Neutrophil (primary cell): ENCODE results near the gene ZNF587B.
A peak's percentile ranks its signal among the peaks of the same experiment; 100 is the strongest.
"Not testable (repeated sequence)": the region's sequence is repeated elsewhere in the genome, so short reads cannot be mapped to it uniquely, and the experiment has no call there.

Experiments used
- H3K27ac ChIP-seq: fragments of 200-600 bp; sonication (generic); 2 replicates; pipeline ENCODE4 v1.5.1; 2016; ENCODE audit warnings: mild to moderate bottlenecking, moderate library complexity
- H3K27me3 ChIP-seq: fragments of 200-600 bp; sonication (generic); 2 replicates; pipeline ENCODE4 v1.6.0; 2016; ENCODE audit warnings: mild to moderate bottlenecking
- H3K36me3 ChIP-seq: fragments of 200-600 bp; sonication (generic); 2 replicates; pipeline ENCODE4 v1.5.1; 2017
- H3K4me1 ChIP-seq, 2 experiments: fragments of 200-600 bp in 1 of 2; sonication (generic) in 1 of 2; 1 replicate in 1 of 2; 2 replicates in 1 of 2; pipeline versions ENCODE4 v1.5.1 to v1.6.1; 2013 to 2016; ENCODE audit warnings: low read depth in 1 of 2, low read length in 1 of 2, mild to moderate bottlenecking in 1 of 2, moderate library complexity in 1 of 2; ENCODE audit not compliant: control insufficient read depth in 1 of 2, insufficient read depth in 1 of 2
- H3K4me3 ChIP-seq, 2 experiments: fragments of 200-600 bp in 1 of 2; sonication (generic) in 1 of 2; 1 replicate in 1 of 2; 2 replicates in 1 of 2; pipeline ENCODE4 v1.5.1; 2013 to 2016; ENCODE audit warnings: low read depth in 1 of 2, low read length in 1 of 2, mild to moderate bottlenecking in 1 of 2, moderate library complexity in 1 of 2
- H3K9me3 ChIP-seq: fragments of 200-600 bp; sonication (generic); 2 replicates; pipeline ENCODE4 v1.5.1; 2016
- CTCF ChIP-seq: fragments of 200-600 bp; sonication (generic); IDR thresholded peaks from 2 replicates; pipeline ENCODE4 v1.5.1; 2016; ENCODE audit warnings: antibody characterized with exemption

The ZNF587B gene

GRCh38 chr19:57825511-57825910, 4.6 kb upstream of the ZNF587B start:
- H3K27me3 ChIP-seq = no peaks in the 10 kb centered on the region
- no peaks in the 10 kb centered on the region for H3K4me1 ChIP-seq
- H3K36me3 ChIP-seq = no peaks in the 10 kb centered on the region
- TF ChIP-seq CTCF = no peak
- no peaks in the 10 kb centered on the region for H3K9me3 ChIP-seq
- H3K27ac ChIP-seq = no peak overlapping the region
- no peak overlapping the region for H3K4me3 ChIP-seq

- Histone ChIP-seq H3K9me3 (no peaks in the 10 kb centered on the region), H3K27ac (no peak overlapping the region), H3K4me3 (no peak overlapping the region), H3K36me3 (no peaks in the 10 kb centered on the region), H3K4me1 (no peaks in the 10 kb centered on the region), H3K27me3 (no peaks in the 10 kb centered on the region)
- no peak for TF ChIP-seq CTCF
These were observed 783 bp upstream of the ZNF587B start for GRCh38 chr19:57829316-57829715.

- H3K36me3 ChIP-seq = peaks cover 11% of the 10 kb centered on the region
- H3K27ac ChIP-seq, H3K4me1 ChIP-seq, H3K4me3 ChIP-seq, H3K27me3 ChIP-seq, H3K9me3 ChIP-seq: not testable (repeated sequence)
These were observed 6.9 kb downstream of the ZNF587B start for GRCh38 chr19:57836991-57837390.

DNA sequence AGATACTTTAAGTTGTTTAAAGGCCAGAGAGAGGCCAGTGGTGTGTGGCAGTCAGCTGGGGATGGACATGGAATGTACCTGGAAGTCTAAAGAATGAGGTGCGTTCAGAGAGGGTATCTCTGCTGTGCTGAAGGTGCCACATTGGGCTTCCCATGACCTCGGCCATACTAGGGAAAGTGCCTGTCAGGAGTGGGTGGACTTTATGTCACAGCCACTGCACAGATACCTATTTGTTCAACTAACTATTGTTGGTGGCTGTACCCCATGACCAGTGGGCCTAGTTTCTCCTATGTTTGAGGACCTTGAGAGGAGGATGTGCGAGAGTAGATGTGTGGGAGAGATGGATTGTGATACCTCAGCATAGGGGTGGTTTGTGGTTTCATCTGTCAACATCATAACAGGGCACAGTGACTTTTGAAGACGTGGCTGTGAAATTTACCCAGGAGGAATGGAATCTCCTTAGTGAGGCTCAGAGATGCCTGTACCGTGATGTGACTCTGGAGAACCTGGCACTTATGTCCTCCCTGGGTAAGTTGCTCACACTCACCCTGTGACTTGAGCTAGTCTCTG, 8.6 kb downstream of the ZNF587B start:
- not testable (repeated sequence) for H3K9me3 ChIP-seq
- H3K36me3 ChIP-seq = peaks cover 13% of the 10 kb centered on the region

DNA sequence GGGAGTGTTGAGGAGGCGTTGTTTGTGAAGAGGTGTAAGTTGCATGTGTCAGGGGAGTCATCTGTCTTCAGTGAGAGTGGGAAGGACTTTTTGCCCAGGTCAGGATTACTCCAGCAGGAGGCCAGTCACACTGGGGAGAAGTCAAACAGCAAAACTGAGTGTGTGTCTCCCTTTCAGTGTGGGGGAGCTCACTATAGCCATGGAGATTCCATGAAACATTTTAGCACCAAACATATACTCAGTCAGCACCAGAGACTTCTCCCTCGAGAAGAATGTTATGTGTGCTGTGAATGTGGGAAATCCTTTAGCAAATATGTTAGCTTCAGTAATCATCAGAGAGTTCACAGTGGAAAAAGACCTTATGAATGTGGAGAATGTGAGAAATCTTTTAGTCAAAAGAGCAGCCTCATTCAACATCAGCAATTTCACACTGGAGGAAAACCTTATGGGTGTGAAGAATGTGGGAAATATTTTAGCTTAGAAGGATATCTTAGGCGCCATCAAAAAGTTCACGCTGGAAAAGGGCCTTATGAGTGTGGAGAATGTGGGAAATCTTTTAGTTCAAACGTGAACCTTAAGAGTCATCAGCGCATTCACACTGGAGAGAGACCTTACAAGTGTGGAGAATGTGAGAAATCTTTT, 11.1 kb downstream of the ZNF587B start:
- no peak for TF ChIP-seq CTCF
- no peaks in the 10 kb centered on the region for H3K27me3 ChIP-seq
- H3K36me3 ChIP-seq = peaks cover 13% of the 10 kb centered on the region
- H3K4me3 ChIP-seq = no peak overlapping the region
- no peaks in the 10 kb centered on the region for H3K9me3 ChIP-seq
- no peak overlapping the region for H3K27ac ChIP-seq
- no peaks in the 10 kb centered on the region for H3K4me1 ChIP-seq

More for the DNA sequence above, 8.6 kb downstream of the ZNF587B start:
- H3K4me3 ChIP-seq, H3K27me3 ChIP-seq, H3K4me1 ChIP-seq, H3K27ac ChIP-seq: not testable (repeated sequence)

DNA sequence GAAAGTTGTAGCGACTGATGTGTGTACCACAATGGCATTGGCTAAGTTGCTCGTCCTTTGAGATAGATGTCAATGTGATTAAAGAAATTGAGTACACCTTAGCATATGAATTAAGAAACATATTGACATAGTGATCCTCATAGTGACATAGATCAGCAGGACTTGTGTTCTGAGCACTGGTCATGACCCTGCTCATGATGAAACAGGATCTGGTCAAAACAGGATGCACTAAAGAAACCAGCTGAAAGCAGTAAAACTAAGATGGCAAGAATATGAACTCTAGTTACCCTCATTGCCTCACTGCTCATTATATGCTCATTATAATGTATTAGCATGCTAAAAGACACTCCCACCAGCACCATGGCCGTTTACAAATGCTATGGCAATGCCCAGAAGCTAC, 17.1 kb downstream of the ZNF587B start:
- H3K4me3 ChIP-seq, H3K36me3 ChIP-seq, H3K9me3 ChIP-seq, H3K27me3 ChIP-seq: not testable (repeated sequence)
- H3K4me1 ChIP-seq = peaks cover 25 to 38% of the 10 kb centered on the region in 2 experiments
- H3K27ac ChIP-seq = peak overlapping the region; percentile 69

GRCh38 chr19:57849162-57849665, 19.1 kb downstream of the ZNF587B start:
- H3K36me3 ChIP-seq, H3K27me3 ChIP-seq, H3K9me3 ChIP-seq: not testable (repeated sequence)
- H3K4me3 ChIP-seq = peak overlapping the region; percentile 72 to 75
- peaks cover 25 to 38% of the 10 kb centered on the region in 2 experiments for H3K4me1 ChIP-seq
- H3K27ac ChIP-seq = peak overlapping the region; percentile 82

DNA sequence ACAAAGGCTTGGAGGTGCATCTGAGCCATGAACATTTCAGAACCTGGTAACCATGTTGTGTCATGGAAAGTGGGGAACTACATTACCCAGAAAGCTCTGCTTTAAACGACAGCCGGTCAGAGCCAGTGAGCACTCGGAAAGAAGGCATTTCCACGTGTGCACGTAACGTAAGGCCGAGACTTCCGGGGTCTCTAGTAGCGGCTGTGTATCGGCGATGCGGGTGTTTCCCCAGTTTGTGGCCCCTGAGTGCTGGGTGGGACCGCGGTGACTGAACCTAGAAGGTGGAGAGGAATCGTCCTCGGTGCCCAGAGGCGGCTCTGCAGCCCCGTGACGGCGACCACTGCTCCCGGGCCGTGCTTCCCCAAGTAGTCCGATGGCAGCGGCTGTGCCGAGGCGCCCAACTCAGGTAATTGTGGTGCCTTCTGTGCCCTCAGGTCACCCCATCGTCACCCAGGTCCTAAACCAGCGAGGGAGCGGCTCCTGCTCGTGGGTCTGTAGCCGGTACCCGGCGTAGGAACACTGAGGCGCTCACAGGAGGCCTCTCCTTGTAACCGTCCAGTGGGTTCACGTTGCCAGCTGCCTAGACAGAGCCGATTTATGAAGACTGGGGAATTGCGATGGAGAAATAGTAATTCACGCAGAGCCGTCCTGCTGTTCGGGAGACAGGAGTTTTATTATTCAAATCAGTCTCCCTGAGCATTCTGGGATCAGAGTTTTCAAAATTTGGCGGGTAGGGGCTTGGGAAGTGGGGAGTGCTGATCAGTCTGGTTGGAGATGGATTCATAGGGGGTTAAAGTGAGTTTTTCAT, 19.8 kb downstream of the ZNF587B start, which contains the start of gene ZNF587:
Gene ZNF587, plus strand, starts transcription at position 194 of the 808 bp plus-strand sequence. Its CDS starts 180 bp downstream, at position 374.
- Histone ChIP-seq H3K4me1 (peaks cover 25 to 38% of the 10 kb centered on the region in 2 experiments), H3K4me3 (peak within 1 kb of the TSS; percentile 72 to 75), H3K27ac (peak within 1 kb of the TSS; percentile 82)
- not testable (repeated sequence) for H3K9me3 ChIP-seq, H3K36me3 ChIP-seq, H3K27me3 ChIP-seq
